GM19099 (cell line): ENCODE measurements around the gene SNAPC4.
A peak's percentile ranks its signal among the peaks of the same experiment; 100 is the strongest.

Experiments used
- POLR2A ChIP-seq: IDR thresholded peaks from 3 replicates; pipeline ENCODE4 v1.6.1; 2011; ENCODE audit warnings: low read depth; ENCODE audit not compliant: insufficient read length; ENCODE audit errors: extremely low read depth

Gene SNAPC4

DNA sequence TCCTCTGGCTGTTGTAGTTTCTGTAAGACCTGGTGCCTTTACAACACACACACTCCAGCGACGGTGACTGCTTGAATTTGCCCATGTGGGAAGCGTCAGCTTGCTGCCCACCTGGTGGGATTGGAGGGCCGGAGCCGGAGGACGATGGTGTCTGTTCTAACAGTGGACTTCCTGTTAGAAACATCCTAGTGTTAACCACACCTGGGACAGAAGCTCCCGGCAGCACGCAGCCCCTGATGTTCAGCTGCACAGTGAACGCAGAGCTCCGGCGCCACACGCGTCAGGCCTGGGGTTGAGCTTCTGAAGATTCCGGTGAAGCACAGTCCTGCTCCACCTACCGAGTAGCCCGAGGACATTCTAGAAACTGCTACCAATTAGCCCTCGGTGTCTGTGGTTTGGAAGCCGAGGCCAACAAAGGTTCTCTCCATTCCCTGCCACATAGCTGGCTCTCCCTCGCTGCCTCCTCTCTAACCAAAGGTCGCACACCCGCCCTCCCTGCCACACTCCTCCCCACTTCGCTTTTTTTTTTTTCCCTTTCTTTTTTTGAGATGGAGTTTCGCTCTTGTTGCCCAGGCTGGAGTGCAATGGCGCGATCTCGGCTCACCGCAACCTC, 24.9 kb upstream of the SNAPC4 start:
- TF ChIP-seq POLR2A: no peak

DNA sequence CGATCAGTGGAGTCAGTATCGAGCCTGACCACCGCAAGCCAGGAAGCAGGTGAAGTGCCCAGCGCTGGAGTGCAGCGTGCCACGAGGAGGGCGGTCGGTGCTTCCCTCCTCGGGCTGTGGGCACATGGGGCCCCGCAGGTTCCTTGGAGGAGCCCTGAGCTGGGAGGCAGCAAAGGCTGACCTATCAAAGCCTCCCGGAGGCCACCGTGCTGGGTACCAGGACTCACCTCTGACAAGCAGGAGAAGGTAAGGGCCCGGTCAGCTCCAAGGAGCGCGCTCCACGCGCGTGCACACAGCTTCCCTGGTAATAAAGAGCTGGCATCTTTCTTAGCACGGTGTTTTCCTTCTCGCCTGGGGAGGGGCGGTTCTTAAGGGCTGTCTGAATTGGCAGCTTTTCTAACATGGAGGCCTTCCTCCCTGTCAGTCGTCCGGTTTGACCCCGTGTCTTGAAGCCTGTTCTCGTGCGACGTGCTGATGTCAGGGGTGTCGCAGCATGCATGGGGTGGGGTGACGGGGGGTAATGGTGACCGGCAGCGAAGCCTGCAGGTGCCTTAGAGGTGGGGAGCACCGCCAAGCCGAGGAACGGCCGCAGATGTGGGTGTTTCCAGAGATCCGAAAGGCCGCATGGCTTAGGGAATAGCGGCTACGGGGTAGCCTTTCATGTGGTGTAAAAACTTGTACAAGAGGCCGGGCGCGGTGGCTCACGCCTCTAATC, 23.6 kb upstream of the SNAPC4 start:
- TF ChIP-seq POLR2A: no peak

GRCh38 chr9:136422876-136423275, 22.9 kb upstream of the SNAPC4 start:
- no peak for TF ChIP-seq POLR2A

- TF ChIP-seq POLR2A: no peak
Measured at GRCh38 chr9:136421791-136422190, 21.8 kb upstream of the SNAPC4 start.

DNA sequence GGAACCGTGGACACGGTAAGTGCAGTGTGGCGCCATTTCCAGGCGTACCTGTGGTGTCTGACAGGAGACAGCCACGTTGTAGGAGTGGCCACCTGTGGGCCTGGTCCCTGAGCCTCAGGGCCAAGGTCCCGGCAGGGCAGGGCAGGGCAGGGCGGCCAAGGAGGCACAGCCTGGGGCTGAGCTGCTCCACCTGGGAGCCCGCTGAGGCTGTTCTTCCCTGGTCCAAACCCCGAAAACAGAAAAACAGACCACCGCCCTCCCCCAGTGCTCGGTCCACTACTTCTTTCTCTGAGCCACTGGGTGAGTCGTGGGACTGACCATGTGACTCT, 19.1 kb upstream of the SNAPC4 start:
- no peak for TF ChIP-seq POLR2A

DNA sequence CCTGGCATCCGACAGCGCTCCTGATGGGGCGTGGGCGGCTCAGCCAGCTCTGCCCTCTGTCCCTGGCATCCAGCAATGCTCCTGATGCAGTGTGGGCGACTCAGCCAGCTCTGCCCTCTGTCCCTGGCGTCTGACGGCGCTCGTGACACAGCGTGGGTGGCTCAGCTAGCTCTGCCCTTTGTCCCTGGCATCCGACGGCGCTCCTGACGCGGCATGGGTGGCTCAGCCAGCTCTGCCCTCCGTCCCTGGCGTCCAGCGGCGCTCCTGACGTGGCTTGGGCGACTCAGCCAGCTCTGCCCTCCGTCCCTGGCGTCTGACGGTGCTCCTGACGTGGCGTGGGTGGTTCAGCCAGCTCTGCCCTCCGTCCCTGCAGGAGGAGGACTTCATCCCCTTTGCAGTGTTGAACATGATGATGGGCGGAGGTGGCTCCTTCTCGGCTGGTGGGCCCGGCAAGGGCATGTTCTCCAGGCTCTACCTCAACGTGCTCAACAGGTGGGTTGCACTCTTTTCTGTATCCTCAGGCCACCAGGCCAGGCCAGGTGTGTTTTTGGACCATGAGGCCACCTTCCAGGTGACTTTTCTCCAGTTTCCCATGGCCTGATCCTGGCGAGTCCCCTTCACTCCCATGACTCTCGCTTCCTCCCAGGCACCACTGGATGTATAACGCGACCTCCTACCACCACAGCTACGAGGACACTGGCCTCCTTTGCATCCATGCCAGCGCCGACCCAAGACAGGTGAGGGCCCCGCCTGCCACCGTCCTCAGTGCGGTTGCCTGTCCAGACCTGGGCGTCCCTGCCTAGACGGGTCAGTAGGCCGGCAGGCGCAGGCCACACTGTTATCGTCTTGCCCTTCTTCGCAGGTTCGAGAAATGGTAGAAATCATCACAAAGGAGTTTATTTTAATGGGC, 18.5 kb upstream of the SNAPC4 start:
- TF ChIP-seq POLR2A: no peak

GRCh38 chr9:136416914-136417313, 16.9 kb upstream of the SNAPC4 start:
- TF ChIP-seq POLR2A: no peak

GRCh38 chr9:136416427-136416826, 16.5 kb upstream of the SNAPC4 start:
- no peak for TF ChIP-seq POLR2A

GRCh38 chr9:136412962-136413361, 13.0 kb upstream of the SNAPC4 start:
- TF ChIP-seq POLR2A: no peak

DNA sequence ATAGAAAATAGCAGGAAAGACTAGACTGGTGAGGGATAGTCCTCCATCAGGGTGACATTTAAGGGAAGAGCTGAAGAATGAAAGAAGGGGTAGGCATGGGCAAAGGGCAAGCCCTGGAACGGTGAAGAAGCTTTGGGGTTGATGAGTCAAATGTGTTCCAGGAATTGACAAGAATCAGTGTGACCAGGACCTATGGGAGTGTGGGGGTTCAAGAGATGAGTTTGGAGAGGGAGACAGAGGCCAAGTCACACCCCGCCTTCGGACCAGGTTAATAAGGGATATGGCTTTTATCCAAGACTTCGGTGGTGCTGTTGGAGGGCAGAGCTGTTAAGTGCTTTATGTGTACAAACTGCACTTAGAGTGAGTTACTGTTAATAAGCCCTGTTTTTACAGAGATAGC, 11.4 kb upstream of the SNAPC4 start:
- TF ChIP-seq POLR2A: no peak

DNA sequence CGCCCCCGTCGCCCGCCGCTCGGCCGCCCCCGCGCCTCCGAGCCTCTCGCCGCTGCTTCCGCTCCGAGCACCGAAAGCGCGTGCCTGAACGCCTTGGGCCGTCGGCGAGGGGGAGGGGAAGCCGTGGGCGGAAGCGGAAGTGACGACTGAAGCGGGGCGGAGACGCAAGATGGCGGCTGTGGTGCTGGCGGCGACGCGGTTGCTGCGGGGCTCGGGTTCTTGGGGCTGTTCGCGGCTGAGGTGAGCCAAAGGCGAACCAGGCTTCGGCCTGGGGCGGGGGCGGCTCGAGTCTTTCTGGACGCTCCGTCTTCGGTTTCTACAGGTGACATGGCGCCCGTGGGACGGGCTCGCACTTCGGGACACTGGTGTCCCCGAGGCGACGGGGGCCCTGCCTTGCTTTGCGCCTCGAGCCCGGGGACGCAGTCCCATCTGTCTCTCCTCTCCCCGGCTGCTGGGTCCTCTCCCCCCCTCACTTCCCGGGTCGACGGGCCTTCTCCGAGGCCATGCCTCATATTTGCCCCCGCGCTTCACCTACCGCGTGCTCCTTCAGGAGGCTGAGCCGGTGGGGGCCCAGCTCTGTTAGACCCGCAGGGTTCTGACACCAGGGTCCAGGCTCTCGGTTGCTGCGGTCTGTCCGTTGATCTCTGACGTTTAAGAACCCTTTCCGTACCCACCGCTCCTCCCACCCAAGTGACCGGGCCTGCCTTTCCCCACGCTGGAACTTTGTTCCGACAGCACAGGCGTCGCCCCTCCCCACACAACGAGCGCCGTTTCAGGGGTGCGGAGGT, 10.7 kb upstream of the SNAPC4 start, which contains the start of the genes ENTR1 and PMPCA:
Gene ENTR1 (minus strand): TSS at position 115 of the 788 bp plus-strand sequence. CDS start 217 bp downstream, outside the sequence.
Gene PMPCA (plus strand): TSS at position 159 of the 788 bp plus-strand sequence. CDS start 11 bp downstream, at position 170.
- TF ChIP-seq POLR2A: peak; percentile 96

DNA sequence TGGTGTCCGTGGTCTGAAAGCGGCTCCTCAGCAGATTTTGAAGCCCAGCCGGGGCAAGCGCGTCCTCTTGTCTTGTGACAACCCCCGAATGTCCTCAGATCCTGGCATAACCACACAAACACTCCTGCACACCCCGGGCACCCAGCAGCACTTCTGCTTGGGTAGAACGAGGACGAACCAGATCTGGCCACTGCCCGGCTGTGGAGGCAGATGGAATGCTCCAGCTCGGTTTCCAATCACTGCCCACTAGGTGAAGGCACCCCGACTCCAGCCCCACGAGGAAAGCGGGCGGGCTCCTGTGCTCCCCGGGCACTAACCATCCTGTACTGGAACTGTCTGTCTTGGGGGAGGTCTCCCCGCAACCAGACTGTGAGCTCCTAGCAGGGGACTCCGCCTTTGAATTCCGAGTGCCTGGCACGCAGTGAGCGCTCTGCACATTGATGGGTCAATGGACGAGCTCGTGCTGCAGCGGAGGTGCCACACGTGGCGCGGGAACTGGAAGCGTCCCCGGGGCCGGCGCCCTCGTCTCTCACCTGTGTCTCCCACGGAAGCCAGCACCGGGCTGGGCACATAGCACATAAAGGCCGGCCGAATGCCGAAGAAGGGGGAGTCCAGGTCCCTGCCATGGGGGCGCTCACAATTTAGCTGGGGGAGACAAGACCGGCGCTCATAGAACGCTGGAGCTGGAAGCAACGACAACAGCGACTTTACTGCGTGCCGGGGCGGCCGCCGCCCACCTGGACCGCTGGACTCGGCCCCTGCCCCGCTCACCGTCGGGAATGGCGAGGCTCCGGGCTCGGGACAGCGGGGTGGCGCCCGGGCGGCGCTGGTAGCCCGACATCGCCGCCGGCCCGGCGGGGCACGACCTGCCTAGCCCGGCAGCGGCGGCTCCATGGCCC, 9.8 kb upstream of the SNAPC4 start:
- no peak for TF ChIP-seq POLR2A

- TF ChIP-seq POLR2A: no peak
Measured at GRCh38 chr9:136407911-136408310, 7.9 kb upstream of the SNAPC4 start.

DNA sequence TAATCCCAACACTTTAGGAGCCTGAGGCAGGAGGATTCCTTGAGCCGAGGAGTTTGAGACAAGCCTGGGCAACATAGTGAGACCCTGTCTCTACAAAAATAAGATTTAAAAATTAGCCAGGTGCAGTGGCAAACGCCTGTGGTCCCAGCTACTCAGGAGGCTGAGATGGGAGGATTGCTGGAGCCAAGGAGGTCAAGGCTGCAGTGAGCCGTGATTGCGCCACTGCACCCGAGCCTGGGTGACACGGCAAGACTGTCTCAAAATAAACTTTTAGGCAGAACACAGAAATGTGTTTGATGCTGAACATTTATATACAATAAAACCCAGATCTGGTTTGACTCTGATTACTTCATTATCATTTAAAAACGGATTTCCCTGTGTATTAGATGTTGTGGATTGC, 5.5 kb upstream of the SNAPC4 start:
- TF ChIP-seq POLR2A: no peak
